ENCODE measurements around the gene PCDHGB3.
"Not testable (repeated sequence)": the region's sequence is repeated elsewhere in the genome, so short reads cannot be mapped to it uniquely, and the experiment has no call there.

PCDHGB3 gene

GRCh38 chr5:141397756-141398551, 27.9 kb downstream of the PCDHGB3 start, which contains the start of gene PCDHGB5:
Gene PCDHGB5 (plus strand): TSS chr5:141397947. CDS start chr5:141398128, 181 bp downstream.
- not testable (repeated sequence) for H3K27ac ChIP-seq (ENCODE audit: low read depth, low read length); H3K27me3 ChIP-seq (ENCODE audit: insufficient read depth, low read length); H3K36me3 ChIP-seq (ENCODE audit: insufficient read depth, low read length); H3K4me1 ChIP-seq (ENCODE audit: insufficient read depth, low read length)
- H3K9ac ChIP-seq (ENCODE audit: low read depth, low read length), result peak within 1 kb of the TSS; percentile 40; the same call in 1 of the 2 replicates
- WGBS, result 74% methylated on average over 21 of the region's 43 CpGs
- H3K4me3 ChIP-seq (ENCODE audit: low read length), result peak within 1 kb of the TSS; percentile 41
- peaks cover 65% of the 10 kb centered on the region for H3K9me3 ChIP-seq (ENCODE audit: insufficient read depth, low read depth, low read length)

- H3K9me3 ChIP-seq (ENCODE audit: insufficient read depth, low read depth, low read length), result peaks cover 62% of the 10 kb centered on the region
- H3K9ac ChIP-seq (ENCODE audit: low read depth, low read length), result no peak overlapping the region
- no peak overlapping the region for H3K4me3 ChIP-seq (ENCODE audit: low read length)
- no peaks in the 10 kb centered on the region for H3K4me1 ChIP-seq (ENCODE audit: insufficient read depth, low read length)
- WGBS, result 94% methylated on average over 15 of the region's 15 CpGs
- H3K36me3 ChIP-seq (ENCODE audit: insufficient read depth, low read length), result peaks cover 1% of the 10 kb centered on the region; the same call in 1 of the 2 replicates
- H3K27ac ChIP-seq (ENCODE audit: low read depth, low read length), result no peak overlapping the region
- no peaks in the 10 kb centered on the region for H3K27me3 ChIP-seq (ENCODE audit: insufficient read depth, low read length)
These were observed 28.6 kb downstream of the PCDHGB3 start for GRCh38 chr5:141398608-141399007.

- WGBS, result 97% methylated on average over 61 of the region's 61 CpGs
- Histone ChIP-seq H3K27ac (ENCODE audit: low read depth, low read length) (no peak overlapping the region), H3K9ac (ENCODE audit: low read depth, low read length) (no peak overlapping the region), H3K36me3 (ENCODE audit: insufficient read depth, low read length) (no peaks in the 10 kb centered on the region; the same call in 1 of the 2 replicates), H3K9me3 (ENCODE audit: insufficient read depth, low read depth, low read length) (peaks cover 52% of the 10 kb centered on the region), H3K4me1 (ENCODE audit: insufficient read depth, low read length) (no peaks in the 10 kb centered on the region), H3K27me3 (ENCODE audit: insufficient read depth, low read length) (no peaks in the 10 kb centered on the region), H3K4me3 (ENCODE audit: low read length) (no peak overlapping the region)
These were observed 29.7 kb downstream of the PCDHGB3 start for GRCh38 chr5:141399555-141400258.

GRCh38 chr5:141402553-141403243, 32.7 kb downstream of the PCDHGB3 start, which contains the start of gene PCDHGA9:
Gene PCDHGA9 (plus strand): TSS chr5:141402778. CDS start chr5:141402953, 175 bp downstream.
- H3K9me3 ChIP-seq (ENCODE audit: insufficient read depth, low read depth, low read length), result peaks cover 30% of the 10 kb centered on the region
- no peaks in the 10 kb centered on the region for H3K4me1 ChIP-seq (ENCODE audit: insufficient read depth, low read length)
- H3K4me3 ChIP-seq (ENCODE audit: low read length), result no peak within 1 kb of the TSS

GRCh38 chr5:141403387-141403786, 33.3 kb downstream of the PCDHGB3 start:
- Histone ChIP-seq H3K36me3 (ENCODE audit: insufficient read depth, low read length) (no peaks in the 10 kb centered on the region; the same call in 1 of the 2 replicates), H3K27me3 (ENCODE audit: insufficient read depth, low read length) (0 out of 2 replicates have a peak, but pooled peaks cover under 1% of the 10 kb centered on the region), H3K9ac (ENCODE audit: low read depth, low read length) (no peak overlapping the region), H3K27ac (ENCODE audit: low read depth, low read length) (no peak overlapping the region), H3K4me1 (ENCODE audit: insufficient read depth, low read length) (no peaks in the 10 kb centered on the region), H3K9me3 (ENCODE audit: insufficient read depth, low read depth, low read length) (peaks cover 29% of the 10 kb centered on the region), H3K4me3 (ENCODE audit: low read length) (no peak overlapping the region)
- WGBS, result 94% methylated on average over 22 of the region's 22 CpGs

More at GRCh38 chr5:141402553-141403243, 32.7 kb downstream of the PCDHGB3 start, which contains the start of gene PCDHGA9:
- Histone ChIP-seq H3K27me3 (ENCODE audit: insufficient read depth, low read length) (no peaks in the 10 kb centered on the region), H3K36me3 (ENCODE audit: insufficient read depth, low read length) (no peaks in the 10 kb centered on the region; the same call in 1 of the 2 replicates), H3K27ac (ENCODE audit: low read depth, low read length) (no peak within 1 kb of the TSS), H3K9ac (ENCODE audit: low read depth, low read length) (no peak within 1 kb of the TSS)
- WGBS, result 94% methylated on average over 27 of the region's 27 CpGs

- Histone ChIP-seq H3K4me3 (ENCODE audit: low read length) (peak within 1 kb of the TSS; percentile 69), H3K9me3 (ENCODE audit: insufficient read depth, low read depth, low read length) (peaks cover 10% of the 10 kb centered on the region; the same call in 1 of the 2 replicates), H3K9ac (ENCODE audit: low read depth, low read length) (peak within 1 kb of the TSS; percentile 71)
- H3K27me3 ChIP-seq (ENCODE audit: insufficient read depth, low read length); H3K4me1 ChIP-seq (ENCODE audit: insufficient read depth, low read length); H3K27ac ChIP-seq (ENCODE audit: low read depth, low read length); H3K36me3 ChIP-seq (ENCODE audit: insufficient read depth, low read length): not testable (repeated sequence)
- WGBS, result 66% methylated on average over 49 of the region's 51 CpGs
These were observed 37.9 kb downstream of the PCDHGB3 start, which contains the start of gene PCDHGB6 for GRCh38 chr5:141407790-141408505. Gene PCDHGB6 (plus strand): TSS chr5:141408021. CDS start chr5:141408203, 182 bp downstream.

GRCh38 chr5:141409598-141410306, 39.7 kb downstream of the PCDHGB3 start:
- Histone ChIP-seq H3K27ac (ENCODE audit: low read depth, low read length) (no peak overlapping the region), H3K36me3 (ENCODE audit: insufficient read depth, low read length) (peaks cover 3% of the 10 kb centered on the region; the same call in 1 of the 2 replicates), H3K9me3 (ENCODE audit: insufficient read depth, low read depth, low read length) (peaks cover 16% of the 10 kb centered on the region; the same call in 1 of the 2 replicates), H3K4me3 (ENCODE audit: low read length) (no peak overlapping the region), H3K4me1 (ENCODE audit: insufficient read depth, low read length) (no peaks in the 10 kb centered on the region), H3K9ac (ENCODE audit: low read depth, low read length) (no peak overlapping the region), H3K27me3 (ENCODE audit: insufficient read depth, low read length) (peaks cover 10% of the 10 kb centered on the region)
- WGBS, result 97% methylated on average over 64 of the region's 64 CpGs

- Histone ChIP-seq H3K4me1 (ENCODE audit: insufficient read depth, low read length) (no peaks in the 10 kb centered on the region), H3K36me3 (ENCODE audit: insufficient read depth, low read length) (peaks cover 3% of the 10 kb centered on the region; the same call in 1 of the 2 replicates), H3K4me3 (ENCODE audit: low read length) (no peak overlapping the region), H3K27ac (ENCODE audit: low read depth, low read length) (no peak overlapping the region), H3K9ac (ENCODE audit: low read depth, low read length) (no peak overlapping the region), H3K9me3 (ENCODE audit: insufficient read depth, low read depth, low read length) (peaks cover 21% of the 10 kb centered on the region; the same call in 1 of the 2 replicates), H3K27me3 (ENCODE audit: insufficient read depth, low read length) (peaks cover 10% of the 10 kb centered on the region)
- 97% methylated on average over 3 of the region's 3 CpGs for WGBS
These were observed 41.5 kb downstream of the PCDHGB3 start for GRCh38 chr5:141411575-141411974.

- peak within 1 kb of the TSS; percentile 71 for H3K9ac ChIP-seq (ENCODE audit: low read depth, low read length)
- H3K9me3 ChIP-seq (ENCODE audit: insufficient read depth, low read depth, low read length), result peaks cover 21% of the 10 kb centered on the region; the same call in 1 of the 2 replicates
- no peaks in the 10 kb centered on the region for H3K4me1 ChIP-seq (ENCODE audit: insufficient read depth, low read length)
- WGBS, result 85% methylated on average over 31 of the region's 31 CpGs
- H3K4me3 ChIP-seq (ENCODE audit: low read length), result peak within 1 kb of the TSS; percentile 77
- H3K27me3 ChIP-seq (ENCODE audit: insufficient read depth, low read length), result peaks cover 10% of the 10 kb centered on the region
- peaks cover 3% of the 10 kb centered on the region; the same call in 1 of the 2 replicates for H3K36me3 ChIP-seq (ENCODE audit: insufficient read depth, low read length)
- no peak within 1 kb of the TSS for H3K27ac ChIP-seq (ENCODE audit: low read depth, low read length)
These were observed 43.0 kb downstream of the PCDHGB3 start, which contains the start of gene PCDHGA10 for GRCh38 chr5:141412854-141413539. Gene PCDHGA10 (plus strand): TSS chr5:141412987. CDS start chr5:141413176, 189 bp downstream.
